ENCODE results near the gene TSFM. TPM values are rescaled to one million over a fixed set of nuclear protein-coding genes. Genes with fewer than 3 reads are reported as not detected.

Gene TSFM
- total and polyA plus RNA-seq, 2 of the 13 experiments (the other 11 are each of a cell fraction or from before 2014, with no cell fraction given): 29.8 to 68.3 TPM

- Histone ChIP-seq H2AFZ (ENCODE audit: low read length) (no peak overlapping the region), H3K79me2 (ENCODE audit: insufficient read depth, low read length) (peaks cover 95% of the 10 kb centered on the region), H3K9me3 (ENCODE audit: low read length) (no peaks in the 10 kb centered on the region), H3K9ac (ENCODE audit: insufficient read depth, low read depth, low read length) (no peak overlapping the region), H3K4me3 (replicated peaks in 1 of 3; ENCODE audit: insufficient read depth in 1 of 3, low read depth in 2 of 3, low read length in 3 of 3) (0 out of 6 replicates have a peak overlapping the region, but pooled peaks of 1 of the 3 experiments have one; percentile 0), H3K4me2 (ENCODE audit: low read depth, low read length) (peak overlapping the region; percentile 88), H3K36me3 (replicated peaks in 1 of 2; ENCODE audit: control insufficient read depth in 1 of 2, insufficient read depth in 2 of 2, low read length in 2 of 2) (peaks cover 4 to 6% of the 10 kb centered on the region in 2 experiments; a peak in 3 of 5 replicates), H3K27ac (ENCODE audit: extremely low read length, insufficient read depth, low read length) (no peak overlapping the region), H3K27me3 (ENCODE audit: control insufficient read depth in 1 of 2, insufficient read depth in 2 of 2, low read length in 2 of 2) (no peaks in the 10 kb centered on the region; a peak in 1 of 5 replicates), H3K4me1 (ENCODE audit: insufficient read depth, low read length) (peaks cover 89% of the 10 kb centered on the region), H4K20me1 (ENCODE audit: insufficient read depth, low read length) (peaks cover 97% of the 10 kb centered on the region)
- ChIA-PET POLR2A (no interaction called here), CTCF (ENCODE audit: low intra/inter-chr PET ratio, low total read pairs) (interaction anchor here (1.1 kb wide), 1 partner anchor 65 kb away, joined by 4 read pairs; no protein-coding TSS in a partner anchor)
- intact Hi-C loops (cut with micrococcal nuclease; ENCODE audit: unreplicated experiment) (loop anchor here (5.0 kb wide), 1 partner anchor 68 kb away; the partner anchor contains the start of genes EEF1AKMT3 and METTL1), in situ Hi-C loops (cut with HindIII; ENCODE audit: extremely low pct_ligation_motif_present, low pct_unique_long_range_greater_than_20kb) (loop anchor here (5.0 kb wide), 1 partner anchor 57 kb away; no protein-coding TSS in a partner anchor)
- DNase-seq (ENCODE audit: low spot score) (peak; percentile 73), ATAC-seq (peak; percentile 22), FAIRE-seq (peak; percentile 68)
- no TSS peak for BruUV-seq (replicated peaks)
- 40% methylated on average over 3 of the region's 3 CpGs for WGBS (ENCODE audit: low lambda C conversion rate)
- TF ChIP-seq HHEX (CRISPR knock-in tag; IDR thresholded peaks at IDR 0.05): no peak
- TF ChIP-seq ARNT (IDR thresholded peaks at IDR 0.05): no peak
- no peak for TF ChIP-seq STAG1 (CRISPR knock-in tag; IDR thresholded peaks at IDR 0.05)
- no peak for TF ChIP-seq NFAT5 (CRISPR knock-in tag; IDR thresholded peaks at IDR 0.05)
- peak; percentile 46 for TF ChIP-seq HNF4A (CRISPR knock-in tag; IDR thresholded peaks at IDR 0.05)
- TF ChIP-seq ZNF20 (CRISPR knock-in tag; IDR thresholded peaks at IDR 0.05): no peak
- TF ChIP-seq MNT (IDR thresholded peaks at IDR 0.05): no peak
- TF ChIP-seq RBFOX2 (IDR thresholded peaks at IDR 0.05; ENCODE audit: low read depth, low read length): 0 out of 2 replicates have a peak, but pooled peaks have one; percentile 30
- TF ChIP-seq ZNF281 (CRISPR knock-in tag; IDR thresholded peaks at IDR 0.05; ENCODE audit: borderline replicate concordance): peak; percentile 48; the same call in 1 of the 2 replicates
- peak; percentile 61 for TF ChIP-seq HNRNPK (IDR thresholded peaks at IDR 0.05; ENCODE audit: low read depth, low read length, poor library complexity, severe bottlenecking)
- TF ChIP-seq BCL6 (CRISPR knock-in tag; IDR thresholded peaks at IDR 0.05): peak; percentile 75
- TF ChIP-seq ZSCAN31 (CRISPR knock-in tag; IDR thresholded peaks at IDR 0.05; ENCODE audit: low read depth): 0 out of 2 replicates have a peak, but pooled peaks have one; percentile 7
- no peak for TF ChIP-seq HMG20A (CRISPR knock-in tag; IDR thresholded peaks at IDR 0.05; ENCODE audit: borderline replicate concordance)
- TF ChIP-seq HINFP (CRISPR knock-in tag; IDR thresholded peaks at IDR 0.05; ENCODE audit: low read depth): no peak
Measured at GRCh38 chr12:57840726-57841125, 58.1 kb downstream of the TSFM start.
